ENCODE measurements around the gene CLDN19. TPM values are rescaled to one million over a fixed set of nuclear protein-coding genes. Genes with fewer than 3 reads are reported as not detected.

The CLDN19 gene
- total and polyA plus RNA-seq, 2 donors (not counting 1 experiment from before 2014, with no cell fraction given) = 0.03 TPM; not detected in 1

GRCh38 chr1:42738678-42739226 lies 1.3 kb downstream of the CLDN19 start:
- Mint-ChIP-seq H3K4me3 (no peak overlapping the region), H3K4me1 (peaks cover 8% of the 10 kb centered on the region), H3K27ac (no peak overlapping the region), H3K9me3 (ENCODE audit: insufficient read depth) (no peaks in the 10 kb centered on the region), H3K27me3 (no peaks in the 10 kb centered on the region)
- WGBS (ENCODE audit: insufficient coverage) = 87% methylated on average over 7 of the region's 8 CpGs
- no peak for DNase-seq
- intact Hi-C loops (cut with micrococcal nuclease) = no loop called here
- H3K4me3 ChIP-seq (ENCODE audit: control extremely low read depth in 1 of 5, extremely low read depth in 1 of 5, insufficient read depth in 1 of 5, low read depth in 2 of 5, low read length in 4 of 5) = no peak overlapping the region
- POLR2A ChIA-PET = no interaction called here
- H3K27me3 ChIP-seq (replicated peaks in 1 of 4; ENCODE audit: control extremely low read depth in 1 of 4, control insufficient read depth in 3 of 4, insufficient read depth in 4 of 4, low read length in 3 of 4) = no peaks in the 10 kb centered on the region
- ATAC-seq (ENCODE audit: low read depth) = no peak
- H3K79me2 ChIP-seq (ENCODE audit: control insufficient read depth, insufficient read depth, low read length) = no peaks in the 10 kb centered on the region
- H3K9ac ChIP-seq (ENCODE audit: low read length) = no peak overlapping the region
- no peak overlapping the region for H2AFZ ChIP-seq (ENCODE audit: insufficient read depth, low read depth, low read length, poor library complexity, severe bottlenecking)
- H3K36me3 ChIP-seq (replicated peaks in 1 of 2; ENCODE audit: control extremely low read depth in 1 of 2, control insufficient read depth in 1 of 2, extremely low read depth in 1 of 2, insufficient read depth in 2 of 2, low read length in 1 of 2) = no peaks in the 10 kb centered on the region
- CTCF ChIA-PET = no interaction called here
- TF ChIP-seq CTCF (IDR thresholded peaks at IDR 0.05) = no peak
- no peaks in the 10 kb centered on the region for H3K9me3 ChIP-seq (ENCODE audit: control extremely low read depth in 1 of 3, control insufficient read depth in 2 of 3, insufficient read depth in 1 of 3, low read length in 2 of 3)
- no peak overlapping the region for H3K4me2 ChIP-seq (replicated peaks; ENCODE audit: low read depth, low read length, poor library complexity, severe bottlenecking)
- H3K4me1 ChIP-seq (ENCODE audit: control insufficient read depth in 2 of 2, insufficient read depth in 2 of 2, low read length in 2 of 2) = peaks cover 10 to 16% of the 10 kb centered on the region in 2 donors
- no peak overlapping the region for H3K27ac ChIP-seq (ENCODE audit: low read length in 2 of 2)
- no peaks in the 10 kb centered on the region for H4K20me1 ChIP-seq (ENCODE audit: control insufficient read depth, insufficient read depth, low read length, poor library complexity, severe bottlenecking)

- peaks cover 10 to 16% of the 10 kb centered on the region in 2 donors for H3K4me1 ChIP-seq (ENCODE audit: control insufficient read depth in 2 of 2, insufficient read depth in 2 of 2, low read length in 2 of 2)
- TF ChIP-seq EZH2 (IDR thresholded peaks at IDR 0.05; ENCODE audit: borderline replicate concordance, insufficient read depth, low read depth, low read length, poor library complexity, severe bottlenecking) (no peak), CTCF (IDR thresholded peaks at IDR 0.05) (no peak)
- H3K4me2 ChIP-seq (replicated peaks; ENCODE audit: low read depth, low read length, poor library complexity, severe bottlenecking) = no peak overlapping the region
- H3K9me3 Mint-ChIP-seq (ENCODE audit: insufficient read depth) = no peaks in the 10 kb centered on the region
- POLR2A ChIA-PET = no interaction called here
- no peaks in the 10 kb centered on the region for H3K27me3 Mint-ChIP-seq
- peaks cover 8% of the 10 kb centered on the region for H3K4me1 Mint-ChIP-seq
- H3K79me2 ChIP-seq (ENCODE audit: control insufficient read depth, insufficient read depth, low read length) = no peaks in the 10 kb centered on the region
- H3K36me3 ChIP-seq (replicated peaks in 1 of 2; ENCODE audit: control extremely low read depth in 1 of 2, control insufficient read depth in 1 of 2, extremely low read depth in 1 of 2, insufficient read depth in 2 of 2, low read length in 1 of 2) = no peaks in the 10 kb centered on the region
- CTCF ChIA-PET = interaction anchor here (1.1 kb wide), 1 partner anchor 160 kb away, joined by 3 read pairs; no protein-coding TSS in a partner anchor
- no peak overlapping the region for H2AFZ ChIP-seq (ENCODE audit: insufficient read depth, low read depth, low read length, poor library complexity, severe bottlenecking)
- ATAC-seq (ENCODE audit: low read depth) = no peak
- WGBS (ENCODE audit: insufficient coverage) = 98% methylated on average over 21 of the region's 21 CpGs
- H3K27ac Mint-ChIP-seq = no peak overlapping the region
- H3K27me3 ChIP-seq (replicated peaks in 1 of 4; ENCODE audit: control extremely low read depth in 1 of 4, control insufficient read depth in 3 of 4, insufficient read depth in 4 of 4, low read length in 3 of 4) = no peaks in the 10 kb centered on the region
- no peak overlapping the region for H3K9ac ChIP-seq (ENCODE audit: low read length)
- H3K9me3 ChIP-seq (ENCODE audit: control extremely low read depth in 1 of 3, control insufficient read depth in 2 of 3, insufficient read depth in 1 of 3, low read length in 2 of 3) = no peaks in the 10 kb centered on the region
- H3K27ac ChIP-seq (ENCODE audit: low read length in 2 of 2) = no peak overlapping the region
- intact Hi-C loops (cut with micrococcal nuclease) = no loop called here
- no peak overlapping the region for H3K4me3 ChIP-seq (ENCODE audit: control extremely low read depth in 1 of 5, extremely low read depth in 1 of 5, insufficient read depth in 1 of 5, low read depth in 2 of 5, low read length in 4 of 5)
- no peak for DNase-seq
- no peak overlapping the region for H3K4me3 Mint-ChIP-seq
- no peaks in the 10 kb centered on the region for H4K20me1 ChIP-seq (ENCODE audit: control insufficient read depth, insufficient read depth, low read length, poor library complexity, severe bottlenecking)
These were observed 1.9 kb downstream of the CLDN19 start for GRCh38 chr1:42737986-42738677.

Data from B cell (primary cell).